Loucy (cell line): Measurements from ENCODE around the gene ALK.

Experiments used
- H2AFZ ChIP-seq: fragments of 200-600 bp; sonication (generic); 2 replicates; pipeline ENCODE4 v1.6.0; 2016; ENCODE audit warnings: antibody characterized with exemption, mild to moderate bottlenecking, low read length, moderate library complexity
- H3F3A ChIP-seq: fragments of 200-600 bp; 2 replicates; pipeline ENCODE4 v1.6.0; 2016; ENCODE audit warnings: antibody characterized with exemption, low read depth, mild to moderate bottlenecking
- H3K27me3 ChIP-seq: fragments of 200-600 bp; sonication (generic); 2 replicates; pipeline ENCODE4 v1.6.1; 2014; ENCODE audit warnings: low read length, mild to moderate bottlenecking; ENCODE audit not compliant: insufficient read depth, poor library complexity, severe bottlenecking
- H3K36me3 ChIP-seq: fragments of 200-600 bp; sonication (generic); 2 replicates; pipeline ENCODE4 v1.6.1; 2016; ENCODE audit warnings: low read length; ENCODE audit not compliant: insufficient read depth
- H3K4me1 ChIP-seq: fragments of 200-600 bp; sonication (generic); 2 replicates; pipeline ENCODE4 v1.5.1; 2014; ENCODE audit warnings: low read length, mild to moderate bottlenecking; ENCODE audit not compliant: insufficient read depth, poor library complexity, severe bottlenecking
- H3K4me2 ChIP-seq: fragments of 200-600 bp; sonication (generic); 2 replicates; pipeline ENCODE4 v1.6.0; 2014; ENCODE audit warnings: antibody characterized with exemption, low read length, low read depth, mild to moderate bottlenecking; ENCODE audit not compliant: poor library complexity, severe bottlenecking
- H3K4me3 ChIP-seq: fragments of 200-600 bp; sonication (generic); 2 replicates; pipeline ENCODE4 v1.5.1; 2014; ENCODE audit warnings: low read length, mild to moderate bottlenecking, mixed read lengths; ENCODE audit not compliant: poor library complexity, severe bottlenecking
- H3K79me2 ChIP-seq: fragments of 200-600 bp; sonication (generic); 2 replicates; pipeline ENCODE4 v1.6.1; 2014; ENCODE audit warnings: low read length; ENCODE audit not compliant: insufficient read depth
- H3K9ac ChIP-seq: fragments of 200-600 bp; sonication (generic); 2 replicates; pipeline ENCODE4 v1.6.0; 2014; ENCODE audit warnings: mild to moderate bottlenecking, low read depth, low read length, moderate library complexity; ENCODE audit not compliant: poor library complexity, severe bottlenecking
- H3K9me2 ChIP-seq: fragments of 200-600 bp; sonication (generic); replicated peaks from 2 replicates; pipeline ENCODE4 v1.6.1; 2016; ENCODE audit warnings: low read depth, low read length, mixed read lengths
- H3K9me3 ChIP-seq: fragments of 200-600 bp; sonication (generic); 2 replicates; pipeline ENCODE4 v1.6.1; 2014; ENCODE audit warnings: mild to moderate bottlenecking, antibody characterized with exemption, low read length, low read depth; ENCODE audit not compliant: insufficient read depth
- H4K20me1 ChIP-seq: fragments of 200-600 bp; sonication (generic); 2 replicates; pipeline ENCODE4 v1.6.0; 2014; ENCODE audit warnings: antibody characterized with exemption, low read length, mild to moderate bottlenecking; ENCODE audit not compliant: insufficient read depth, poor library complexity, severe bottlenecking
- EZH2phosphoT487 ChIP-seq: fragments of 200-600 bp; IDR thresholded peaks from 2 replicates; pipeline ENCODE4 v1.6.1; 2018; ENCODE audit warnings: antibody characterized with exemption, mild to moderate bottlenecking, moderate library complexity, borderline replicate concordance
- TF ChIP-seq, protein P1 (sequence below): fragments of 200-600 bp; sonication (generic); conservative IDR thresholded peaks from 2 replicates; pipeline ENCODE4 v1.5.1; 2014; ENCODE audit warnings: mild to moderate bottlenecking, antibody characterized with exemption, low read length

ALK gene

DNA sequence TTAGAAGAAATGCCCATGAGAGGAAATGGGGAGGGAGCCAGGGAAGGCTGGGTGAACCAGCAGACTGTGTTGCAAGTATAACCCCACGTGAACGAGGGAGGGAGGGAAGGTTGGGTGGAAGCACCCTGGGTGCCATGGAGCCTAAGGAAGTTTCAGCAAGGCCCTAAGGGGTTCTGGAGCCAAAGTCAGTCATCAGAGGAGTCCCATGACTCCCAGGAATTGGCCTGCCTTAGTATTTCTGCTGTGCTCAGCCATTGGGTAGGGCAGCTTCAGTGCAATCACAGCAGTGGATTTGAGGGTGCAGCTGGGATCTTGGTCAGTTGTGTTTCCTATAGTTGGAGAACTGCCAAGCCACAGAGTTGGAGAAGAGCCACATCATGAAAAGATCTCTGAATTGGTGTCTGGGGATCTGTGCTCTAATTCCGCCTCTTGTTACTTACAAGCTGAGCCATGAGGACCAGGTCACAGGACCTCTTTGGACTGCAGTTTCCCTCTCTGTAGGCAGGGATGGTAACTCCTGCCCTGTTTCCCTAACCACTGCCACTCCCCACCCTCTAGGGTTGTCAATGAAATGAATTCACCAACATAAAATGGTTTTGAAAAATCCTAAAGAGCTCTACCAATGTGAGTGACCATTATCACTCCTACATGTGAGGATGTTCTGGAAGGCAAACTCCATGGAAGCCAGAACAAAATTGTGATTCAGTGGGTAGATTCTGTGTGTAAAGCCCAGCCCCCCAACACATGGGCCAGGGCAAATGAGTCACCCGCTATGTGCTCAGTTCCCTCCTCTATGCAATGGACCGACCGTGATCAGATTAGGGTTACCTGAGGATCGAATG, 697.3 kb downstream of the ALK start:
- H3K4me3 ChIP-seq = no peak overlapping the region
- no peaks in the 10 kb centered on the region for H3K9me3 ChIP-seq
- H3K4me2 ChIP-seq = no peak overlapping the region
- no peaks in the 10 kb centered on the region for H3K27me3 ChIP-seq
- TF ChIP-seq EZH2phosphoT487 = no peak
- no peaks in the 10 kb centered on the region for H3K79me2 ChIP-seq
- H3K36me3 ChIP-seq = no peaks in the 10 kb centered on the region
- no peaks in the 10 kb centered on the region for H4K20me1 ChIP-seq
- H3K9ac ChIP-seq = no peak overlapping the region
- H3F3A ChIP-seq = no peaks in the 10 kb centered on the region
- H2AFZ ChIP-seq = no peak overlapping the region
- H3K9me2 ChIP-seq = no peaks in the 10 kb centered on the region
- no peaks in the 10 kb centered on the region for H3K4me1 ChIP-seq

DNA sequence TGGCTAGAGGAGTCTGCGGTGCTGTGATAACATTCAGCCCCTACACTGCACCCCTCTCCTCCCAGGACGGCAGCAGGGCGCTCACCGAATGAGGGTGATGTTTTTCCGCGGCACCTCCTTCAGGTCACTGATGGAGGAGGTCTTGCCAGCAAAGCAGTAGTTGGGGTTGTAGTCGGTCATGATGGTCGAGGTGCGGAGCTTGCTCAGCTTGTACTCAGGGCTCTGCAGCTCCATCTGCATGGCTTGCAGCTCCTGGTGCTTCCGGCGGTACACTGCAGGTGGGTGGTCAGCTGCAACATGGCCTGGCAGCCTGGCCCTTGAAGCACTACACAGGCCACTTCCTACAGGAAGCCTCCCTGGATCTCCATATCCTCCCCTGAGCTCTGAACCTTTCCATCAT, 698.1 kb downstream of the ALK start:
- Histone ChIP-seq H3F3A (no peaks in the 10 kb centered on the region), H3K4me3 (no peak overlapping the region), H3K9me2 (no peaks in the 10 kb centered on the region), H2AFZ (no peak overlapping the region), H3K9me3 (no peaks in the 10 kb centered on the region), H3K79me2 (no peaks in the 10 kb centered on the region), H3K4me2 (no peak overlapping the region), H3K4me1 (no peaks in the 10 kb centered on the region), H3K9ac (no peak overlapping the region), H3K27me3 (no peaks in the 10 kb centered on the region), H4K20me1 (no peaks in the 10 kb centered on the region), H3K36me3 (no peaks in the 10 kb centered on the region)
- TF ChIP-seq, protein P1, sequence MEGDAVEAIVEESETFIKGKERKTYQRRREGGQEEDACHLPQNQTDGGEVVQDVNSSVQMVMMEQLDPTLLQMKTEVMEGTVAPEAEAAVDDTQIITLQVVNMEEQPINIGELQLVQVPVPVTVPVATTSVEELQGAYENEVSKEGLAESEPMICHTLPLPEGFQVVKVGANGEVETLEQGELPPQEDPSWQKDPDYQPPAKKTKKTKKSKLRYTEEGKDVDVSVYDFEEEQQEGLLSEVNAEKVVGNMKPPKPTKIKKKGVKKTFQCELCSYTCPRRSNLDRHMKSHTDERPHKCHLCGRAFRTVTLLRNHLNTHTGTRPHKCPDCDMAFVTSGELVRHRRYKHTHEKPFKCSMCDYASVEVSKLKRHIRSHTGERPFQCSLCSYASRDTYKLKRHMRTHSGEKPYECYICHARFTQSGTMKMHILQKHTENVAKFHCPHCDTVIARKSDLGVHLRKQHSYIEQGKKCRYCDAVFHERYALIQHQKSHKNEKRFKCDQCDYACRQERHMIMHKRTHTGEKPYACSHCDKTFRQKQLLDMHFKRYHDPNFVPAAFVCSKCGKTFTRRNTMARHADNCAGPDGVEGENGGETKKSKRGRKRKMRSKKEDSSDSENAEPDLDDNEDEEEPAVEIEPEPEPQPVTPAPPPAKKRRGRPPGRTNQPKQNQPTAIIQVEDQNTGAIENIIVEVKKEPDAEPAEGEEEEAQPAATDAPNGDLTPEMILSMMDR = no peak
- no peak for TF ChIP-seq EZH2phosphoT487

DNA sequence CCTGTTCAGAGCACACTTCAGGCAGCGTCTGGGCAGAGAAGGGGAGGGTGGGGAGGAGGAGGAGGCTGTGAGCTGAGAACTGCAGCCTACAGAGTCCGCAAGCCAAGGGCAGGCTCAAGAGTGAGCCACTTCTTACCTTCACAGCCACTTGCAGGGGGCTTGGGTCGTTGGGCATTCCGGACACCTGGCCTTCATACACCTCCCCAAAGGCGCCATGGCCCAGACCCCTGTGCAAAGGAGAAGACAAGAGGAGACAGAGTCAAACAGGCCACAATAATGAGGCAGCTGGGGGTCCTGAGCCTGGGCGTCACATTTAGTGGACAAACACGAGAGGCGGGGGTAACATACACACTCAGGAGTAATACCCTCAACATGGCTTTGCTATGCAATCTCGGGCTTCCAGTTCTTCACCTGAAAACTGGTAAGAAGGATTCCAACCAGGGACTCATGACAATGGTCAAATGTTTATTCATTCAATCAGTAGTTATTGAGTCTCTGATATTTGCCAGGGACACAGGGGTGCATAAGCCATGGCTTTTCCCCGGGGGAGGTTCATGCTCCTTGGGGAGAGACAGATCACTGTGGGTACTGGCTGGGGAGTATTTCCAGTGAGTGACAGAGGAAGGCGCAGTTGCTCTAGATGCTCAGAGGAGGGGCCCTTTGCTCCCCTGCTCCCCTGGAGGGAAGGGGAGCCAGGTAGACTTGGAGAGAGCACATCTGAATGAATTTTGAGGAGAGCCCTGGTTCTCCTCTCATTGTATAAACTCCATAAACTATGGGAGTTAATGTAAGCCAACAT, 698.8 kb downstream of the ALK start:
- TF ChIP-seq, protein P1 = no peak
- TF ChIP-seq EZH2phosphoT487 = no peak
- no peaks in the 10 kb centered on the region for H3K9me3 ChIP-seq
- H3K4me3 ChIP-seq = no peak overlapping the region
- no peak overlapping the region for H3K9ac ChIP-seq
- no peaks in the 10 kb centered on the region for H3K79me2 ChIP-seq
- no peaks in the 10 kb centered on the region for H3K36me3 ChIP-seq
- H2AFZ ChIP-seq = no peak overlapping the region
- no peaks in the 10 kb centered on the region for H3K9me2 ChIP-seq
- no peaks in the 10 kb centered on the region for H4K20me1 ChIP-seq
- no peaks in the 10 kb centered on the region for H3F3A ChIP-seq
- no peaks in the 10 kb centered on the region for H3K27me3 ChIP-seq
- no peak overlapping the region for H3K4me2 ChIP-seq
- H3K4me1 ChIP-seq = no peaks in the 10 kb centered on the region
